Heart right ventricle (tissue), 16 donors: ENCODE results near the gene C13orf46. TPM values are rescaled to one million over a fixed set of nuclear protein-coding genes. Genes with fewer than 3 reads are reported as not detected.

Experiments used
- ATAC-seq, 8 donors: fragments of 200-7000 bp; cut with Tn5 transposase; one replicate each; pipeline ENCODE4 v1.9.1; 2020; ENCODE audit warnings: mild to moderate bottlenecking in 8 of 8, moderate library complexity in 8 of 8, moderate number of reproducible peaks in 1 of 8
- DNase-seq, 2 donors: peaks; one replicate each; pipeline ENCODE4 v3.0.0-alpha.2; 2020
- H3K27ac ChIP-seq, 10 donors: fragments of 200-600 bp; sonication (generic) in 2 of 10; one replicate each; pipeline versions ENCODE4 v1.5.0 to v1.8.0; 2020 to 2022; ENCODE audit warnings: mild to moderate bottlenecking in 3 of 10
- H3K27me3 ChIP-seq, 7 donors: fragments of 200-600 bp; one replicate each; pipeline ENCODE4 v1.8.0; 2021 to 2022; ENCODE audit warnings: mild to moderate bottlenecking in 2 of 7
- H3K36me3 ChIP-seq, 9 donors: fragments of 200-600 bp; sonication (generic) in 1 of 9; one replicate each; pipeline versions ENCODE4 v1.5.0 to v1.8.0; 2020 to 2022; ENCODE audit warnings: mild to moderate bottlenecking in 2 of 9
- H3K4me1 ChIP-seq, 9 donors: fragments of 200-600 bp; sonication (generic) in 1 of 9; one replicate each; pipeline versions ENCODE4 v1.5.0 to v1.8.0; 2020 to 2022; ENCODE audit warnings: mild to moderate bottlenecking in 4 of 9
- H3K4me3 ChIP-seq, 10 donors: fragments of 200-600 bp; sonication (generic) in 2 of 10; one replicate each; pipeline versions ENCODE4 v1.5.0 to v1.8.0; 2020 to 2022; ENCODE audit warnings: mild to moderate bottlenecking in 7 of 10, moderate library complexity in 2 of 10
- H3K9me3 ChIP-seq, 11 donors: fragments of 200-600 bp in 10 of 11; sonication (generic) in 2 of 11; one replicate each; pipeline versions ENCODE4 v1.5.0 to v1.8.0; 2013 to 2022; ENCODE audit warnings: mild to moderate bottlenecking in 2 of 11, control low read depth in 1 of 11, moderate library complexity in 1 of 11
- WGBS, 2 donors: extraction: QIAGEN DNeasy Blood & Tissue Kit; methylation state at CpG; one replicate each; pipeline ENCODE4 v1.1.7; 2013; ENCODE audit warnings: inconsistent platforms in 1 of 2; 5-methylcytosine and 5-hydroxymethylcytosine counted together
- intact Hi-C, 10 donors: fragments of 100-400 bp; cut with DNase I; formaldehyde crosslinking; loops; one replicate each; pipeline versions ENCODE4 v1.11.1 to v1.14.2; 2022
- polyA plus RNA-seq, 2 donors: library from polyadenylated mRNA; stranded (reverse); fragments of 200-250 nt; gene quantifications; one replicate each; pipeline ENCODE4 v1.2.3, GENCODE V29; 2013
- total RNA-seq, 10 donors: library from RNA; stranded (reverse); fragmentation: NEBNext Ultra II Directional in 3 of 10; extraction: Animal tissue kit (Norgen Biotek cat#: 25700) in 3 of 10; gene quantifications; one replicate each; pipeline versions ENCODE4 v1.2.1 to v1.2.4, GENCODE V29; 2021 to 2023
- TF ChIP-seq, protein P1 (sequence below), 9 donors: fragments of 200-600 bp; sonication (generic) in 2 of 9; IDR thresholded peaks; one replicate each; pipeline versions ENCODE4 v1.5.0 to v1.8.0; 2021 to 2022; ENCODE audit warnings: antibody characterized with exemption in 9 of 9, mild to moderate bottlenecking in 5 of 9, moderate library complexity in 1 of 9
- donor health status: Arrhythmogenic right ventricular cardiomyopathy.
- donor health status: ischemic (EF 13 %, LVEDD 7.1; RV severe dilation, severe dysfunction).
- donor health status: healthy with polysubstance abuse.
- donor health status: DM: no; HTN: yes; CAD: no.
- donor health status: DM: no; HTN: no; CAD: no.
- donor health status: ischemic (EF 25% LVEDD 6.9; RV normal size, moderate dysfunction).
- donor health status: ischemic (EF 25% LVEDD 5.7; RV mildly dilated, moderate dysfunction).
- donor health status: healthy.
- donor health status: DM: yes; HTN: yes; CAD: no.
- donor health status: Ischemic cardiomyopathy.
- donor health status: ischemic (EF 35%, LVEDD 5.7; RV mildly dilated, moderate dysfunction).
- donor health status: nonischemic (EF 11% LVEDD 7.7; RV severe dilation, severe dysfunction).
- donor health status: DM: yes; HTN: yes; CAD: no.
- donor health status: PGD.
- donor health status: ischemic (EF 29% LVEDD 5.4; RV normal size, mild dysfunction).
- donor health status: nonischemic (EF 23%, LVEDD 6.1; RV moderate dilation, normal function).

Gene C13orf46
- total and polyA plus RNA-seq, 12 donors = 0.09 to 0.80 (median 0.23) TPM

DNA sequence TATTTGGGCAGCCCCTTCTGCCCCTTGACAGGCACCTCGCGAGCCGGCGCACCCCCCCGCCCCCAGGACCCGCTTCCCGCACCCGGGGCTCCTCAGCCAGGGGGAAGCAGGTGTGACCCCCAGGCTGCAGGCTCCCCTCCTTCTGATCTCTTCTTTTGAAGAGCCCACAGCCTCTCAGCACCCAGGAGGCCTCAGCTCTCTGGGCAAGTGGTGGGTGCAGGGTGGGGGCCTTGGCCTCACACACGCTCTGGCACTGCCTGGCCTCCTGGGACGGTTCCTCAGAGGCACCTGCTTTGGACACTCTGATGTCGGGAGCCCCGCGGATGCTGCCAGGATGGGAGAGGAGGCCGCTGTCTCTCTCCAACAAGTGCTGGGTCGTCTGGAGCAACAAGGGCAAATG is 1.5 kb upstream of the C13orf46 start:
- peaks cover 0 to 62% (median 3%) of the 10 kb centered on the region in 9 donors for H3K36me3 ChIP-seq
- ATAC-seq = no peak
- H3K9me3 ChIP-seq = no peaks in the 10 kb centered on the region
- H3K4me1 ChIP-seq = peaks cover 3 to 14% (median 8%) of the 10 kb centered on the region in 9 donors
- TF ChIP-seq, protein P1, sequence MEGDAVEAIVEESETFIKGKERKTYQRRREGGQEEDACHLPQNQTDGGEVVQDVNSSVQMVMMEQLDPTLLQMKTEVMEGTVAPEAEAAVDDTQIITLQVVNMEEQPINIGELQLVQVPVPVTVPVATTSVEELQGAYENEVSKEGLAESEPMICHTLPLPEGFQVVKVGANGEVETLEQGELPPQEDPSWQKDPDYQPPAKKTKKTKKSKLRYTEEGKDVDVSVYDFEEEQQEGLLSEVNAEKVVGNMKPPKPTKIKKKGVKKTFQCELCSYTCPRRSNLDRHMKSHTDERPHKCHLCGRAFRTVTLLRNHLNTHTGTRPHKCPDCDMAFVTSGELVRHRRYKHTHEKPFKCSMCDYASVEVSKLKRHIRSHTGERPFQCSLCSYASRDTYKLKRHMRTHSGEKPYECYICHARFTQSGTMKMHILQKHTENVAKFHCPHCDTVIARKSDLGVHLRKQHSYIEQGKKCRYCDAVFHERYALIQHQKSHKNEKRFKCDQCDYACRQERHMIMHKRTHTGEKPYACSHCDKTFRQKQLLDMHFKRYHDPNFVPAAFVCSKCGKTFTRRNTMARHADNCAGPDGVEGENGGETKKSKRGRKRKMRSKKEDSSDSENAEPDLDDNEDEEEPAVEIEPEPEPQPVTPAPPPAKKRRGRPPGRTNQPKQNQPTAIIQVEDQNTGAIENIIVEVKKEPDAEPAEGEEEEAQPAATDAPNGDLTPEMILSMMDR (IDR thresholded peaks at IDR 0.05) = no peak
- no peak overlapping the region for H3K27ac ChIP-seq
- H3K27me3 ChIP-seq = no peaks in the 10 kb centered on the region
- 91 to 95% methylated on average over 15 of the region's 15 CpGs for WGBS, 2 donors
- intact Hi-C loops = no loop called here
- H3K4me3 ChIP-seq = no peak overlapping the region
- no peak for DNase-seq

DNA sequence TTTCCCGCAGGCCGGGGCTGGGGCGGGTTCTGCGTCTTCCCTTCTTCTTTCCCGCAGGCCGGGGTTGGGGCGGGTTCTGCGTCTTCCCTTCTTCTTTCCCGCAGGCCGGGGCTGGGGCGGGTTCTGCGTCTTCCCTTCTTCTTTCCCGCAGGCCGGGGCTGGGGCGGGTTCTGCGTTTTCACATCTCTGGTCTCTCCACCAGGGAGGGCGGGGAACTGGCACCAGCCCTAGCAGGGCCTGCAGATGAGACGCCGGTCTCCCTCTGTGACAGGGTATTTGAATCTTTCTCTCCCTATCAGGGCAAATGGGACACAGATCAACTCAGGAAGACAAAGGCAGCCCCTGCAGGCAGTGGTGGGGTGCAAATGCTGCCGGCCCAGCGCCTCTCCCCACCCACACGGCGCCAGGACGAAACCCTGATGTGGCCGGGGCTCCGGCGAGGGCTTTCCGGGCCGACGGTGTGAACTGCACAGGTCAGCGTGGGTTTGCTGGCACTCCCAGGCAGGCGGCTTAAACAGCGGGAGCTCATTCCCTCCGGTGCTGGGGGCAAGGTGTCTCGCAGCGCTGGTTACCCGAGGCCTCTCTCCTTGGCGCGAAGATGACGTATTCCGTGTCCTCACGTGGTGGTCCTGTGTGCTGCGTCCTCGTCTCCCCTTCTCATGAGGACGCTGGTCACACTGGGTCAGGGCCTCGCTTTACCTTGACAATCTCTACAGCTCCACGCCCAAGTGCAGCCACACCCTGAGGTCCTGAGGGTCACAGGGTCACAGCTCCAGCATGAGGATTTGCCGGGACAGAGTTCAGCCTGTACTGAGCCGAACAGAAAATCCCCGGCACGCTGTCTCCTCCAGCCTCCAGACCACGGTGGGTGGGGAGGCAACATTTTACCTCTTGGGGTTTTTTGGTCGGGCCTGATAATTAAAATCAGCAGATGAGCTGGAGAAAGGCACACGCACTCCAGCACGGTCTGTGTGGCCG is 717 bp upstream of the C13orf46 start:
- ATAC-seq (no peak), DNase-seq (no peak)
- Histone ChIP-seq H3K27me3 (no peaks in the 10 kb centered on the region), H3K36me3 (peaks cover 0 to 54% (median 3%) of the 10 kb centered on the region in 9 donors), H3K27ac (no peak overlapping the region), H3K9me3 (no peaks in the 10 kb centered on the region), H3K4me3 (no peak overlapping the region), H3K4me1 (peaks cover 3 to 16% (median 8%) of the 10 kb centered on the region in 9 donors)
- TF ChIP-seq, protein P1 (IDR thresholded peaks at IDR 0.05) = no peak
- intact Hi-C loops = no loop called here
- 92 to 95% methylated on average over 48 to 49 of the region's 56 CpGs for WGBS, 2 donors

DNA sequence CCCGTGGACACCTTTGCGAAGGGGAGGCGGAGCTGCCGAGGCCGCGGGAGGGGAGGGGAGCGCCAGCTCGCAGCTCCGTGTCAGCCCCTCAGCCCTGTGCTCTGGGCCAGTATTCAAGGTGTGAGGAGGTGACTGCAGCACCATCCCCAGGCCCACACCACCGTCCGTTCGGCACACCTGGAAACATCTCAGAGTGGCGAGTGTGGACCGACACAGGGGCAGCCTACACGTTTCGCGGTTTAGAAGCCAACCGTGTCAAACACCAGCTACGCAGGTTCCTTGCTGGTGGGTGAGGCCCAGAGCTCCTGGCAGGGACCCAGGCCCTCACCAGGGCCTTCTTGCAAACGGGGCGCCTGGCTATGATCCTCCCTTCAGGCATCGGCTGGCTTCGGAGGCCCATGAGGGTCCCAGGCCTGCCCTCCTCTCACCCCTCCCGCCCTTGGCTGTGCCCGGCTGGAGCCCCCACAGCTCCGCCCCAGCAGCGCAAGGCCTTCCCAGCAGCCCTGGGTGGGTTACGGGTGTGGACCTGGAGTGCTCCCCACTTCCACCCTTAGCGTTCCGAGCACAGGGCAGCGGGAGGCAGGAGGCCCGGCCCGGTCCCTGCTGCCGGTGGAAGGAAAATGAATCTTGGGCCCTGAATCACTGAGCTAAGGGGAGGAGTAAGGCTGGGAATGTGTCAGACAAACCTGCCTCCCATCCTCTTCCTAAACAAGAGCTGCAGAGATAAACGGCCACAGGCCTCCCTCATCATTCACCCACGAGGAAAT is 1.2 kb downstream of the C13orf46 start:
- Histone ChIP-seq H3K4me3 (no peak overlapping the region), H3K4me1 (peaks cover 3 to 16% (median 8%) of the 10 kb centered on the region in 9 donors), H3K27ac (no peak overlapping the region), H3K36me3 (peaks cover 0 to 34% (median 0%) of the 10 kb centered on the region in 9 donors), H3K27me3 (no peaks in the 10 kb centered on the region), H3K9me3 (no peaks in the 10 kb centered on the region)
- intact Hi-C loops = no loop called here
- DNase-seq (no peak), ATAC-seq (no peak)
- 90 to 91% methylated on average over 36 of the region's 36 CpGs for WGBS, 2 donors
- TF ChIP-seq, protein P1 (IDR thresholded peaks at IDR 0.05) = no peak

DNA sequence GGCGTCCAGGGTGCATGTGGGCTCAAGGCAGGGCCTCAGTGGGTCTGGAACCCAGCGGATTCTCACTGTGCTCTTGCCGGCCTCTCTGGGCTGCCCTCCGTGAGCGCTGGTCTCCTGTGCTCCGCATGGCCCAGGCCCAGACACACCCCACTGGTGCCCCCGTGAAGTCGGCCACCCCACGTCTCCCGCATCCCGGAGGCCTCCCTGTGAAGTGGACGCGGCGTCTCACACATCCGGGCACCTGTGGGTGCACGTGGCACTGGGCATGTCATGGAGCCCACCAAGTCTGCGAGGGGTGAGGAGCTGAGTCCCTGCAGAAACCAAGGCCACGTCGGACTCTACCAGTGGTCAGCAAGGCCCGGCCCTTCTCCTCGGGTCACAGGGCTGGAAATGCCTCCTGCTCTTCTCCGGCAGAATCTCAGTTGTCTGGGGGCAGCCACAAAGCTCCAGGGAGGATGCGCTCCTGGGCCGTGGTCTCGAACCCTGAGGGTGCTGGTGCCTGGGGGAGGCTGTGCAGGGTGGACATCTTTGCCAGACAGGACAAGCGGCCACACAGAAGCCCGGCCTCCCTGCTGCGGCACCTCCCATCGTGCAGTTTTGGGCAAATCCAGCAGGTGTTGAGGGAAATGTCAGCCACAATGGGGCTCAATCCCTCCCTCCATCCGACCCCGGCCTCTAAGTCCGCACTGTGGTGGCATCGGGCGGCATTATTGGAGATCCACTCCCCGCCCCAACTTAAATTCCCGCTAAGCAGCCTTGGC is 2.2 kb downstream of the C13orf46 start:
- peaks cover 3 to 16% (median 8%) of the 10 kb centered on the region in 9 donors for H3K4me1 ChIP-seq
- no peaks in the 10 kb centered on the region for H3K9me3 ChIP-seq
- ATAC-seq (no peak), DNase-seq (no peak)
- peaks cover 0 to 25% (median 0%) of the 10 kb centered on the region in 9 donors for H3K36me3 ChIP-seq
- H3K27ac ChIP-seq = peak overlapping the region in 6 of 10 donors; percentile 3 to 65 (median 39)
- intact Hi-C loops = no loop called here
- H3K4me3 ChIP-seq = no peak overlapping the region
- H3K27me3 ChIP-seq = no peaks in the 10 kb centered on the region
- 95 to 97% methylated on average over 36 of the region's 36 CpGs for WGBS, 2 donors
- TF ChIP-seq, protein P1 (IDR thresholded peaks at IDR 0.05) = no peak
